CD4-positive, alpha-beta T cell (primary cell): ENCODE measurements around the gene MGME1. TPM values are rescaled to one million over a fixed set of nuclear protein-coding genes. Genes with fewer than 3 reads are reported as not detected.
"Not testable (repeated sequence)": the region's sequence is repeated elsewhere in the genome, so short reads cannot be mapped to it uniquely, and the experiment has no call there.

Experiments used
- ATAC-seq: fragments of 200-7000 bp; cut with Tn5 transposase; one replicate; pipeline ENCODE4 v1.10.0; 2022; ENCODE audit warnings: mild to moderate bottlenecking; ENCODE audit not compliant: poor library complexity
- CTCF ChIA-PET: fragments of 350-600 bp; sonication (Branson Sonifier 250); formaldehyde crosslinking; loops from one replicate; lab custom pipeline; 2021; ENCODE audit warnings: antibody characterized with exemption, inconsistent platforms; lab: Charles Lee
- POLR2A ChIA-PET: fragments of 350-600 bp; sonication (Branson Sonifier 250); formaldehyde crosslinking; loops from one replicate; lab custom pipeline; 2021; ENCODE audit warnings: antibody characterized with exemption, inconsistent platforms; lab: Charles Lee
- DNase-seq, 14 experiments: peaks; one replicate each; pipeline ENCODE4 v3.0.0-alpha.2; 2013 to 2020; ENCODE audit warnings: mixed read lengths in 2 of 14
- H3K27ac ChIP-seq, 2 donors: one replicate each; pipeline versions ENCODE4 v1.5.1 to v1.7.0; 2013; ENCODE audit warnings: low read length in 2 of 2, low read depth in 1 of 2, mild to moderate bottlenecking in 1 of 2
- H3K27me3 ChIP-seq, 2 experiments: 1 replicate in 1 of 2; 2 replicates in 1 of 2; pipeline versions ENCODE4 v1.6.1 to v1.7.0; 2013; ENCODE audit warnings: low read length in 2 of 2, control low read depth in 1 of 2, mild to moderate bottlenecking in 1 of 2, moderate library complexity in 1 of 2; ENCODE audit not compliant: insufficient read depth in 2 of 2, control insufficient read depth in 1 of 2
- H3K36me3 ChIP-seq: one replicate; pipeline ENCODE4 v1.6.1; 2013; ENCODE audit warnings: low read length, control low read depth; ENCODE audit not compliant: insufficient read depth
- H3K4me1 ChIP-seq: one replicate; pipeline ENCODE4 v1.6.1; 2013; ENCODE audit warnings: low read length, control low read depth; ENCODE audit not compliant: insufficient read depth
- H3K4me3 ChIP-seq: one replicate; pipeline ENCODE4 v1.5.1; 2013; ENCODE audit warnings: mild to moderate bottlenecking, low read length, moderate library complexity
- H3K9me3 ChIP-seq, 2 experiments: 1 replicate in 1 of 2; 2 replicates in 1 of 2; pipeline versions ENCODE4 v1.6.1 to v1.7.0; 2013; ENCODE audit warnings: low read length in 2 of 2, mild to moderate bottlenecking in 2 of 2, control low read depth in 1 of 2, moderate library complexity in 1 of 2; ENCODE audit not compliant: control insufficient read depth in 1 of 2, insufficient read depth in 1 of 2
- H3K27ac Mint-ChIP-seq: one replicate; pipeline ENCODE4 v1.8.0; 2020; ENCODE audit warnings: mixed read lengths
- H3K27me3 Mint-ChIP-seq: one replicate; pipeline ENCODE4 v1.8.0; 2021; ENCODE audit warnings: mixed read lengths
- H3K36me3 Mint-ChIP-seq: one replicate; pipeline ENCODE4 v1.8.0; 2021; ENCODE audit warnings: low read depth, mixed read lengths
- H3K4me1 Mint-ChIP-seq: one replicate; pipeline ENCODE4 v1.8.0; 2021; ENCODE audit warnings: low read depth, mixed read lengths
- H3K4me3 Mint-ChIP-seq: one replicate; pipeline ENCODE4 v1.8.0; 2020; ENCODE audit warnings: mild to moderate bottlenecking, mixed read lengths
- H3K9me3 Mint-ChIP-seq: one replicate; pipeline ENCODE4 v1.8.0; 2020; ENCODE audit warnings: mixed read lengths
- intact Hi-C, 2 experiments: fragments of 100-400 bp; cut with DNase I in 1 of 2; cut with micrococcal nuclease in 1 of 2; formaldehyde crosslinking; loops; one replicate each; pipeline versions ENCODE4 v1.15.1 to v1.9.0; 2023 to 2025; cut with DNase I, micrococcal nuclease
- total RNA-seq, 174 experiments: library from RNA in 2 of 174; stranded (reverse) in 2 of 174; gene quantifications; one replicate each; pipeline ENCODE4 v1.2.3 and lab custom pipeline; 2021 to 2026
- TF ChIP-seq, protein P1 (sequence below): fragments of 200-600 bp; IDR thresholded peaks from one replicate; pipeline ENCODE4 v1.8.0; 2022; ENCODE audit warnings: antibody characterized with exemption, mild to moderate bottlenecking

The MGME1 gene
- total RNA-seq, 2 experiments from 2014 or later: 4.5 to 4.6 TPM

DNA sequence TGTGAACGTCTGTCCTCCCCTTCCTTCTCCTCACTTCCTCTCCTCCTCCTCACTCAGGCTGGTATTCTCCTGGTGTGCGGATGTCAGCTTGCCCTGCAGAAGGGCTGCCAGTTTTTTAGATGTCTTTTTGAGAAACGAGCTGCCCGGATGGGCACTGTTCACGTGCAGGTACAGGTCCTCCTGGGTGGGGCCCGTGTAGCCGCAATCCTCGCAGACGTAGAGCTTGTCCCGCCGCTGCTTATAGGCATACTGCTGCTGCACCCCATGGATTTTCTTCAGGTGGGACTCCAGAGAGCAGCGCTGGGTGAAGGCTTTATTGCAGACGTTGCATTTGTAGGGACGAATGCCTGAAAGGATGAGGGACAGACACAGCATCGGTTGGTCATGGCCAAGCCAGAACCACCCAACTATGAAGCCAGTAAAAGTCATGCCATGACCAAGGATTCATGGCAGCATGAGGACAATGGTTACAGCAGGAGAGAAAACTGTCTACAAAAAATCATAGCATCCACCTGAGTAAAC, 55.8 kb downstream of the MGME1 start:
- H3K36me3 ChIP-seq: no peaks in the 10 kb centered on the region
- ChIA-PET CTCF (no interaction called here), POLR2A (no interaction called here)
- DNase-seq (no peak), ATAC-seq (no peak)
- TF ChIP-seq, protein P1, sequence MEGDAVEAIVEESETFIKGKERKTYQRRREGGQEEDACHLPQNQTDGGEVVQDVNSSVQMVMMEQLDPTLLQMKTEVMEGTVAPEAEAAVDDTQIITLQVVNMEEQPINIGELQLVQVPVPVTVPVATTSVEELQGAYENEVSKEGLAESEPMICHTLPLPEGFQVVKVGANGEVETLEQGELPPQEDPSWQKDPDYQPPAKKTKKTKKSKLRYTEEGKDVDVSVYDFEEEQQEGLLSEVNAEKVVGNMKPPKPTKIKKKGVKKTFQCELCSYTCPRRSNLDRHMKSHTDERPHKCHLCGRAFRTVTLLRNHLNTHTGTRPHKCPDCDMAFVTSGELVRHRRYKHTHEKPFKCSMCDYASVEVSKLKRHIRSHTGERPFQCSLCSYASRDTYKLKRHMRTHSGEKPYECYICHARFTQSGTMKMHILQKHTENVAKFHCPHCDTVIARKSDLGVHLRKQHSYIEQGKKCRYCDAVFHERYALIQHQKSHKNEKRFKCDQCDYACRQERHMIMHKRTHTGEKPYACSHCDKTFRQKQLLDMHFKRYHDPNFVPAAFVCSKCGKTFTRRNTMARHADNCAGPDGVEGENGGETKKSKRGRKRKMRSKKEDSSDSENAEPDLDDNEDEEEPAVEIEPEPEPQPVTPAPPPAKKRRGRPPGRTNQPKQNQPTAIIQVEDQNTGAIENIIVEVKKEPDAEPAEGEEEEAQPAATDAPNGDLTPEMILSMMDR: no peak
- no peaks in the 10 kb centered on the region for H3K4me1 ChIP-seq
- peaks cover 0 to 2% of the 10 kb centered on the region in 2 experiments for H3K27me3 ChIP-seq
- Mint-ChIP-seq H3K4me3 (no peak overlapping the region), H3K27ac (no peak overlapping the region), H3K36me3 (no peaks in the 10 kb centered on the region), H3K27me3 (peaks cover 4% of the 10 kb centered on the region), H3K4me1 (no peaks in the 10 kb centered on the region), H3K9me3 (no peaks in the 10 kb centered on the region)
- H3K4me3 ChIP-seq: no peak overlapping the region
- intact Hi-C loops: no loop called here
- H3K9me3 ChIP-seq: no peaks in the 10 kb centered on the region
- no peak overlapping the region for H3K27ac ChIP-seq

DNA sequence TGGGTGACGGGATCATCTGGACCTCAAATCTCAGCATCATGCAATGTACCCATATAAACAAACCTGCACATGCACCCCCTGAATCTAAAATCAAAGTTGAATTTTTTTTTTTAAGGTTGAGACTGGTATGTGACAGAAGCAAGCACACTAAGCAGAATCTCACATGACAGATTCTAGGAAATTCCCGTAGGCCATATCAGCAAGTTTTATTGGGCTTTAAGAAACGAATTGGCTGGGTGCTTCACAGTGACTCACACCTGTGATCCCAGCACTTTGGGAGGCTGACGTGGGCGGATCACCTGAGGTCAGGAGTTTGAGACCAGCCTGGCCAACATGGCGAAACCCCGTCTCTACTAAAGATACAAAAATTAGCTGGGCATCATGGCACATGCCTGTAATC, 58.2 kb downstream of the MGME1 start:
- H3K27me3 ChIP-seq, H3K27ac Mint-ChIP-seq, H3K27ac ChIP-seq, H3K36me3 Mint-ChIP-seq, H3K9me3 ChIP-seq, intact Hi-C loops, DNase-seq, ATAC-seq, CTCF ChIA-PET, H3K9me3 Mint-ChIP-seq, H3K4me3 Mint-ChIP-seq, H3K4me1 ChIP-seq, POLR2A ChIA-PET, H3K4me1 Mint-ChIP-seq, H3K4me3 ChIP-seq, H3K27me3 Mint-ChIP-seq, H3K36me3 ChIP-seq: not testable (repeated sequence)

GRCh38 chr20:18030020-18030419, 61.2 kb downstream of the MGME1 start:
- Mint-ChIP-seq H3K4me3 (no peak overlapping the region), H3K27me3 (peaks cover 16% of the 10 kb centered on the region), H3K4me1 (no peaks in the 10 kb centered on the region), H3K9me3 (no peaks in the 10 kb centered on the region), H3K27ac (no peak overlapping the region), H3K36me3 (no peaks in the 10 kb centered on the region)
- TF ChIP-seq, protein P1: no peak
- CTCF ChIA-PET: no interaction called here
- intact Hi-C loops: no loop called here
- no peak for ATAC-seq
- no peak overlapping the region for H3K4me3 ChIP-seq
- H3K36me3 ChIP-seq: no peaks in the 10 kb centered on the region
- no peak overlapping the region for H3K27ac ChIP-seq
- H3K9me3 ChIP-seq: no peaks in the 10 kb centered on the region
- H3K4me1 ChIP-seq: no peaks in the 10 kb centered on the region
- POLR2A ChIA-PET: no interaction called here
- DNase-seq: no peak
- H3K27me3 ChIP-seq: peaks cover 4 to 5% of the 10 kb centered on the region in 2 experiments

- H3K27ac ChIP-seq: no peak overlapping the region
- Mint-ChIP-seq H3K27me3 (peaks cover 19% of the 10 kb centered on the region), H3K4me3 (no peak overlapping the region), H3K9me3 (no peaks in the 10 kb centered on the region), H3K36me3 (no peaks in the 10 kb centered on the region), H3K27ac (no peak overlapping the region), H3K4me1 (no peaks in the 10 kb centered on the region)
- ChIA-PET POLR2A (no interaction called here), CTCF (no interaction called here)
- no peaks in the 10 kb centered on the region for H3K36me3 ChIP-seq
- DNase-seq: no peak
- peaks cover 3 to 4% of the 10 kb centered on the region in 2 experiments for H3K27me3 ChIP-seq
- TF ChIP-seq, protein P1: no peak
- no peak overlapping the region for H3K4me3 ChIP-seq
- H3K4me1 ChIP-seq: no peaks in the 10 kb centered on the region
- intact Hi-C loops: no loop called here
- no peak for ATAC-seq
- H3K9me3 ChIP-seq: no peaks in the 10 kb centered on the region
These were observed 62.2 kb downstream of the MGME1 start for GRCh38 chr20:18031050-18031449.
